ENCODE results near the gene EWSR1.

EWSR1 gene

DNA sequence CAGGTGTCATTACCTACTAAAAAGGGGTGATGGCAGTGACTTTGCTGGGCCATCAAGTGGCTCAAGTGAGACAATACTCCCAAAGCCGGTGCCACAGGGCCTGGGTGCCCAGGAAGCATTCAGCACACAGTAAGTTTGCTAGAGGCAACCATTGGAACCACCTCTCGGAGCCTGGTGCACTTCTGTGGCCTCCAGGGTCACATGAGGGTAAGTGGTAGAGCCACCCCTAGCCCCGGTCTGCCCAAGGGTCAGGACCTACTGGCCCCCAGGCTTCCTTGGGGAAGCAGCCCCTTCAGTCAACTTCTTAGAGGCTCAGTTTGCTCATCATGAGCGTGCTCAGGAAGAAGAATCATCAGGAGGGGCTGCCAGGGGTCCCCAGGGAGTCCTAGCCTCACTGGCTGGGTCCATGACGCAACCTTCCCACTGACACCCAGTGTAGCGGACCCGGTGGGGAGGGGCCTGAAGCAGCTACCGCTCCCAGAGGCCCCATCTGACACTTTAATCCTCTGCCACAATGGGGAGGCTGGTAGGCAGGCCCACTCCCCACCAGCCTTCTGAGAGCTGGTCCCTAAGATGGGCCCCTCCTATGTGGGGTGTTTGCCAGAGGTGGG, 64.9 kb downstream of the EWSR1 start:
- no peaks in the 10 kb centered on the region for H3K9me2 ChIP-seq (replicated peaks; ENCODE audit: control insufficient read depth, low read length)
- no peak overlapping the region for H3K4me2 ChIP-seq (ENCODE audit: low read length)
- no peaks in the 10 kb centered on the region for H3K79me2 ChIP-seq (ENCODE audit: control insufficient read depth, low read length)
- H3F3A ChIP-seq (ENCODE audit: control insufficient read depth, insufficient read depth), result no peaks in the 10 kb centered on the region
- H3K27ac ChIP-seq (ENCODE audit: low read depth, low read length), result no peak overlapping the region
- H3K27me3 ChIP-seq (ENCODE audit: control insufficient read depth, low read length), result no peaks in the 10 kb centered on the region
- H3K36me3 ChIP-seq (ENCODE audit: control insufficient read depth, low read length), result peaks cover 86% of the 10 kb centered on the region
- H4K20me1 ChIP-seq (ENCODE audit: control insufficient read depth, insufficient read depth, low read depth, low read length), result no peaks in the 10 kb centered on the region
- H3K4me3 ChIP-seq (ENCODE audit: low read length), result no peak overlapping the region
- TF ChIP-seq, protein P1, sequence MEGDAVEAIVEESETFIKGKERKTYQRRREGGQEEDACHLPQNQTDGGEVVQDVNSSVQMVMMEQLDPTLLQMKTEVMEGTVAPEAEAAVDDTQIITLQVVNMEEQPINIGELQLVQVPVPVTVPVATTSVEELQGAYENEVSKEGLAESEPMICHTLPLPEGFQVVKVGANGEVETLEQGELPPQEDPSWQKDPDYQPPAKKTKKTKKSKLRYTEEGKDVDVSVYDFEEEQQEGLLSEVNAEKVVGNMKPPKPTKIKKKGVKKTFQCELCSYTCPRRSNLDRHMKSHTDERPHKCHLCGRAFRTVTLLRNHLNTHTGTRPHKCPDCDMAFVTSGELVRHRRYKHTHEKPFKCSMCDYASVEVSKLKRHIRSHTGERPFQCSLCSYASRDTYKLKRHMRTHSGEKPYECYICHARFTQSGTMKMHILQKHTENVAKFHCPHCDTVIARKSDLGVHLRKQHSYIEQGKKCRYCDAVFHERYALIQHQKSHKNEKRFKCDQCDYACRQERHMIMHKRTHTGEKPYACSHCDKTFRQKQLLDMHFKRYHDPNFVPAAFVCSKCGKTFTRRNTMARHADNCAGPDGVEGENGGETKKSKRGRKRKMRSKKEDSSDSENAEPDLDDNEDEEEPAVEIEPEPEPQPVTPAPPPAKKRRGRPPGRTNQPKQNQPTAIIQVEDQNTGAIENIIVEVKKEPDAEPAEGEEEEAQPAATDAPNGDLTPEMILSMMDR (IDR thresholded peaks at IDR 0.05; ENCODE audit: low read depth, low read length, poor library complexity, severe bottlenecking), result no peak
- TF ChIP-seq EZH2phosphoT487 (IDR thresholded peaks at IDR 0.05; ENCODE audit: borderline replicate concordance, low read length), result no peak
- H3K4me1 ChIP-seq (ENCODE audit: control insufficient read depth, low read length), result no peaks in the 10 kb centered on the region
- H3K9me3 ChIP-seq (ENCODE audit: control insufficient read depth, insufficient read depth, low read length), result no peaks in the 10 kb centered on the region

DNA sequence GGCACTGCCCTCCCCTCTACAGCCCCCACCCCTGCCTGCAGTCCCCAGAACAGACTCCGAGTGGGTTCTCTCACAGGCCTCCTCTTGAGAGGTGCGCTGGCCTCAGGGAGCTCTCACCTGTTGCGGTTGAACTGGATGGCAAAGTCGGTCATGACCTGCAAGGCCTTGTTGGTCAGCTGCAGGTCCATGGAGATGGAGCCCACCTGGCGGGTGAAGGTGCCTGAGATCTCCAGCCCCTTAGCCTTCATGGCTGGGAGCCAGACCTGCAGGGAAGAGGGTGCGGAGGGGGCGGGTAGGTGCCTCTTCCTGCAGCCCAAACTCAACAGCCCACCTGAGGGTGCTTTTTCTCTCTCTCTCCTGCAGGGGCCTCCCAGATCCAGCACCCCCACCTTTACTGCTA, 66.1 kb downstream of the EWSR1 start:
- no peak overlapping the region for H3K4me2 ChIP-seq (ENCODE audit: low read length)
- no peaks in the 10 kb centered on the region for H3F3A ChIP-seq (ENCODE audit: control insufficient read depth, insufficient read depth)
- no peaks in the 10 kb centered on the region for H3K4me1 ChIP-seq (ENCODE audit: control insufficient read depth, low read length)
- H3K4me3 ChIP-seq (ENCODE audit: low read length), result no peak overlapping the region
- H3K79me2 ChIP-seq (ENCODE audit: control insufficient read depth, low read length), result no peaks in the 10 kb centered on the region
- no peaks in the 10 kb centered on the region for H3K27me3 ChIP-seq (ENCODE audit: control insufficient read depth, low read length)
- H3K9me2 ChIP-seq (replicated peaks; ENCODE audit: control insufficient read depth, low read length), result no peaks in the 10 kb centered on the region
- H3K36me3 ChIP-seq (ENCODE audit: control insufficient read depth, low read length), result peaks cover 87% of the 10 kb centered on the region
- no peaks in the 10 kb centered on the region for H3K9me3 ChIP-seq (ENCODE audit: control insufficient read depth, insufficient read depth, low read length)
- H3K27ac ChIP-seq (ENCODE audit: low read depth, low read length), result no peak overlapping the region
- H4K20me1 ChIP-seq (ENCODE audit: control insufficient read depth, insufficient read depth, low read depth, low read length), result no peaks in the 10 kb centered on the region
- TF ChIP-seq, protein P1 (IDR thresholded peaks at IDR 0.05; ENCODE audit: low read depth, low read length, poor library complexity, severe bottlenecking), result no peak
- no peak for TF ChIP-seq EZH2phosphoT487 (IDR thresholded peaks at IDR 0.05; ENCODE audit: borderline replicate concordance, low read length)

DNA sequence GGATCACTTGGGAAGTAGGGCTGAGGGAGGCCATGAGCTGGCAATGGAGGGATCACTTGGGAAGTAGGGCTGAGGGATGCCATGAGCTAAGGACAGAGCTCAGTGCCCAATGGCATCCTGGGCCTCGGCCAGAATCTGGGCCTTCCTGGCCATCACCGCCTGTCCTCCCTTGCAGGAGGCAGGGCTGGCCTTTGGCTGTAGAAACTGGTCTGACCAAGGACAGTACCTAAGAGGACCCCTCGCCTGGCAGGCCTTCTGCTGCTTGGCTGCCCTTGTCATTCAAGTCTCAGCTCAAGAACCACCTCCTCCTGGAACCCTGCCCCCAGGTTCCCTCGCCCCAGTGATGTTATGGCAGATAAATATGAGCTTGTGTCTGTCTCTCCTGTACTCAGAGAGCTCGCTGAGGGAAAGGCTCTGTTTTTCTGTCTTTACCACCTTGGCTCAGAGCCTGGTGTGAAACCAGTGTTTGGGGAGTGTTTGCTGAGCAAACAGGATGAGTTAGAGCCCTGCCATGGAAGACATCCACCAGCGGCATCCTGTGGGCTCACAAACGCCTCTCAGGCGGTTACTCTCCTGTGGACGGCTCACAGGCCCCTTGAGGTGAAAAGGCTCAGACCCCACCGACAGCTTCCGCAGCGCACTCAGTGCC, 66.8 kb downstream of the EWSR1 start:
- Histone ChIP-seq H3K9me3 (ENCODE audit: control insufficient read depth, insufficient read depth, low read length) (no peaks in the 10 kb centered on the region), H3F3A (ENCODE audit: control insufficient read depth, insufficient read depth) (no peaks in the 10 kb centered on the region), H3K79me2 (ENCODE audit: control insufficient read depth, low read length) (no peaks in the 10 kb centered on the region), H3K4me2 (ENCODE audit: low read length) (no peak overlapping the region), H4K20me1 (ENCODE audit: control insufficient read depth, insufficient read depth, low read depth, low read length) (no peaks in the 10 kb centered on the region), H3K4me3 (ENCODE audit: low read length) (no peak overlapping the region), H3K27ac (ENCODE audit: low read depth, low read length) (no peak overlapping the region), H3K9me2 (replicated peaks; ENCODE audit: control insufficient read depth, low read length) (no peaks in the 10 kb centered on the region), H3K4me1 (ENCODE audit: control insufficient read depth, low read length) (no peaks in the 10 kb centered on the region), H3K27me3 (ENCODE audit: control insufficient read depth, low read length) (no peaks in the 10 kb centered on the region), H3K36me3 (ENCODE audit: control insufficient read depth, low read length) (peaks cover 86% of the 10 kb centered on the region)
- TF ChIP-seq, protein P1 (IDR thresholded peaks at IDR 0.05; ENCODE audit: low read depth, low read length, poor library complexity, severe bottlenecking), result no peak
- TF ChIP-seq EZH2phosphoT487 (IDR thresholded peaks at IDR 0.05; ENCODE audit: borderline replicate concordance, low read length), result no peak
